Peyer's patch (tissue), 4 donors: ENCODE data around the gene KCNC4.

Source experiments
- POLR2A ChIP-seq, 2 donors: fragments of 450-650 bp; IDR thresholded peaks; one replicate each; pipeline ENCODE4 v1.5.1; 2017; ENCODE audit warnings: antibody characterized with exemption in 2 of 2, mild to moderate bottlenecking in 2 of 2, moderate library complexity in 2 of 2
- TF ChIP-seq, protein P1 (sequence below), 6 experiments: fragments of 450-650 bp in 4 of 6; fragments of 200-600 bp in 2 of 6; sonication (generic) in 1 of 6; IDR thresholded peaks; one replicate each; pipeline ENCODE4 v1.5.1; 2017 to 2019; ENCODE audit warnings: antibody characterized with exemption in 6 of 6, mild to moderate bottlenecking in 3 of 6, moderate library complexity in 1 of 6

DNA sequence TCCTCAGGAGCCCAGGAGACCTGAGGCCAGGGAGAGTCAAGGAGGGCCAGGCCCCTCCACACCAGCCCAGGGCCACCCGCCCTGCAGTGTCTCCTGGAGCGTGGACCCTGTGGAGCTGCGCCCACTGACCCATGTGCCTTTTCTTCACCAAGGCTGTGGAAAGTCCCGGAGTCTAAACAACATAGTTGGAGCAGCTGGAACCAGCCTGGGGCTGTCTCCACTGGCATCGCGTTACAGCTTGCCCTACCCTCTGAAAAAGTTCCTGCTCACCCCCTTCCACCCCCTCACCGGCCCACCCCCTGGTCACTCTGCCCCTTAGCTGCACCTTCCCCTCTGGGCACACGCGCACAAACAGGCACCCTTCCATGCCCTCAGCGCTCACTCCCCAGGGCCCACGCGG, 18.3 kb downstream of the KCNC4 start:
- TF ChIP-seq, protein P1, sequence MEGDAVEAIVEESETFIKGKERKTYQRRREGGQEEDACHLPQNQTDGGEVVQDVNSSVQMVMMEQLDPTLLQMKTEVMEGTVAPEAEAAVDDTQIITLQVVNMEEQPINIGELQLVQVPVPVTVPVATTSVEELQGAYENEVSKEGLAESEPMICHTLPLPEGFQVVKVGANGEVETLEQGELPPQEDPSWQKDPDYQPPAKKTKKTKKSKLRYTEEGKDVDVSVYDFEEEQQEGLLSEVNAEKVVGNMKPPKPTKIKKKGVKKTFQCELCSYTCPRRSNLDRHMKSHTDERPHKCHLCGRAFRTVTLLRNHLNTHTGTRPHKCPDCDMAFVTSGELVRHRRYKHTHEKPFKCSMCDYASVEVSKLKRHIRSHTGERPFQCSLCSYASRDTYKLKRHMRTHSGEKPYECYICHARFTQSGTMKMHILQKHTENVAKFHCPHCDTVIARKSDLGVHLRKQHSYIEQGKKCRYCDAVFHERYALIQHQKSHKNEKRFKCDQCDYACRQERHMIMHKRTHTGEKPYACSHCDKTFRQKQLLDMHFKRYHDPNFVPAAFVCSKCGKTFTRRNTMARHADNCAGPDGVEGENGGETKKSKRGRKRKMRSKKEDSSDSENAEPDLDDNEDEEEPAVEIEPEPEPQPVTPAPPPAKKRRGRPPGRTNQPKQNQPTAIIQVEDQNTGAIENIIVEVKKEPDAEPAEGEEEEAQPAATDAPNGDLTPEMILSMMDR (IDR thresholded peaks at IDR 0.05) = no peak
- TF ChIP-seq POLR2A (IDR thresholded peaks at IDR 0.05) = no peak
